UCSD-AML1 (cell line): ENCODE results near the gene SYTL1.

ENCODE experiments used
- DNase-seq: peaks from one replicate; lab custom pipeline; 2025; ENCODE audit not compliant: unreplicated experiment; lab: John Stamatoyannopoulos, UW

SYTL1 gene

DNA sequence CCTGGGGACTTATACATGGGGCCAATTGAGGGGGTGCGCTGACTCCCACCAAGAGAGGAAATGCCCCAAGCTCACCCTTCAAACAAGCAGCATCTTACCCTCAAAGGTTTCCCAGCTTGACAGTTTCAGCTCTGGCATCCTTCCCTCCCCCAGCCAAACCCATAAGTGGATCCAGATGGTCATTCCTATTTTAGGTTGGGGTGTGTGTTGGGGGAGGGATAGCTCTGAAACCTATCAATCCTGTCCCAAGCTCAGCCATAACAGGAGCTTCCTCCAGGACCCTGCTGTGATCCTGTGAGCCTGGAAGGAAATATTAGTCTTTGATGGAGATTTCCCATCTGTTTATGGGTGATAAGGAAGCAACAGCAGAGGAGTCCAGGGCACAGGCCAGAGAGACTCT is 23.2 kb upstream of the SYTL1 start:
- DNase-seq = no peak

- peak; percentile 99 for DNase-seq
Observed at GRCh38 chr1:27321813-27322568, 19.8 kb upstream of the SYTL1 start, which contains the start of gene TMEM222. TSS of gene TMEM222 (plus strand) at chr1:27322163. CDS start at chr1:27322198, 35 bp downstream.

GRCh38 chr1:27322569-27323240 is 19.1 kb upstream of the SYTL1 start:
- DNase-seq = no peak

DNA sequence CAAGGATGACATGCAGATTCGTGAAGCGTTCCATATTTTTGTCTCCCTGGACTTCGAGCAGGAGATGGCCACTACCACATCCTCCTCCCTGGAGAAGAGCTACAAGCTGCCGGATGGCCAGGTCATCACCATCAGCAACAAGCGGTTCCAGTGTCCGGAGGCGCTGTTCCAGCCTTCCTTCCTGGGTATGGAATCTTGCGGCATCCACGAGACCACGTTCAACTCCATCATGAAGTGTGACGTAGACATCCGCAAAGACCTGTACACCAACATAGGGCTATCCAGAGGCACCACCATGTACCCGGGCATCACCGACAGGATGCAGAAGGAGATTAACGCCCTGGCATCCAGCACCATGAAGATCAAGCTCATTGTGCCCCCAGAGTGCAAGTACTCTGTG is 16.5 kb upstream of the SYTL1 start:
- DNase-seq = no peak

GRCh38 chr1:27327964-27328363 is 13.9 kb upstream of the SYTL1 start:
- no peak for DNase-seq

GRCh38 chr1:27330786-27331185 is 11.0 kb upstream of the SYTL1 start:
- no peak for DNase-seq

DNA sequence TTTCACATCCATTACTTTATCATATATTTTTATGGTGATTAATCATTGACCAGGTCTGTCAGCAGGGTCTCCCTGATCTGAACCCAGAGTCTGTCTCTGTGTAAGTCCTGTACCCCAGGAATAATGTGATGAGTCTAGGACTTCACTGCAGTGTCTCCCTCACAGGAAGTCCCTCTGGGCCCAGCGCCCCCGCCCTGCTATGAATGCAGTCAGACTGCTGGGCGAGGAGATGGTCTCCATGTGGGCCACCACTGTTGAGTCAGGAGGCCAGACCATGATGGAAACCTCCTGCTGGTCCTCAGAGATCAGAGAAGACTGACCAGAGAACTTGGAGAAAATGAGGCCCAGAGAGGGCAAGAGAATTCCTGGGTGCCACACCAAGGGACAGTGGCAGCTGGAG is 10.4 kb upstream of the SYTL1 start:
- DNase-seq = no peak

DNA sequence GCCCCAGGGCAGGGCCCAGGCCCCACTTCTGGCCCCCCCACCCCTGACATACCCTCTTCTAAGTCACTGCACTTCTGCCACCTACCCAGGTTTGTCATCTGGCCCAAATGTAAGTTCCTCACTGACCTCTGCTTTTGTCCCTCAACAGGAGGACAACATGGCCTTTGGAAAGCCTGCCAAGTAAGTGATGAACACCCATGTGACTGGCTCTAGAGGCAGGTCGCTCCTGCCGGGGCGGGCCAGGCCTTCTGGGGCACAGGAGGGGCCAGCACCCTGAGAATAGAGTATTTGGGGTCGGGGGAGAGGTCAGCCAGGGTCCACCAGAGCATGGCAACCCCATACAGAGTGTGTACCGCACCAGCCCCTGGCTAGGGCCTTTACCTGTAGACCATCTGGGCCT is 9.9 kb upstream of the SYTL1 start:
- no peak for DNase-seq

DNA sequence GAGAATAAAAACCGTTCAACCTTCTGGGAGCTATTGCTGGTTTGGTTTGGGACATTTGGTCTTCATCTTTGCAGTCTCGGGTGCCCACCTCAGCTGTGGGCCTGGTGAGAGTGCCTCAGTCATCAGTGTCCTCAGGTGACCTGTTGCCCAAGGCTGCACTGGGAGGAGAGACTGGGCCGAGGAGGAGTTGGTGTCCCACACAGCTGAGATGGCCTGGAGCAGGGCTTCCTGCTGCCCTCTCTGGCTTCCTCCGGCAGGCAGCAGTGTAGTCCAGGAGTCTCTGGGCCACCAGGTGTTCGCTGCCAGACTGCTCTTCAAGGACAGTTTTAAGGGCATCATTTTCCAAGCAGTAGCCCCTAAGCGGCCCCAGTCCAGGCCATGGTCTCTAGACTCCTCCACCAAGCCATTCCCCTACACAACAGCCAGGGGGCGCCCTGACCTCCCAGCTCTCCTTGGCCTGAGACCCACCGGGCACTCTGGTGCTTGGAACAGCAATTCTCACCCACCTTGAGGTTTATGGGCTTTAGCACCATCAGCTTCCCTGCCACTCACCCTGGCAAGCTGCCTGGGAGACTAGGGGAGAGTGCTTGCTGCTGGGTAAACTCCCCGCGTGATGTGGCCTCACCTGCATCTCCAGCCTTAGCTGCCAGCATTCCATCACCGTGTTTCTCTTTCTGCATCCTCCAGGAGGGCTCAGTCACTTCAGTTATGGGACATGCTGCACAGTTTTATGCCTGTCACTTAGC is 9.1 kb upstream of the SYTL1 start:
- peak; percentile 45 for DNase-seq

DNA sequence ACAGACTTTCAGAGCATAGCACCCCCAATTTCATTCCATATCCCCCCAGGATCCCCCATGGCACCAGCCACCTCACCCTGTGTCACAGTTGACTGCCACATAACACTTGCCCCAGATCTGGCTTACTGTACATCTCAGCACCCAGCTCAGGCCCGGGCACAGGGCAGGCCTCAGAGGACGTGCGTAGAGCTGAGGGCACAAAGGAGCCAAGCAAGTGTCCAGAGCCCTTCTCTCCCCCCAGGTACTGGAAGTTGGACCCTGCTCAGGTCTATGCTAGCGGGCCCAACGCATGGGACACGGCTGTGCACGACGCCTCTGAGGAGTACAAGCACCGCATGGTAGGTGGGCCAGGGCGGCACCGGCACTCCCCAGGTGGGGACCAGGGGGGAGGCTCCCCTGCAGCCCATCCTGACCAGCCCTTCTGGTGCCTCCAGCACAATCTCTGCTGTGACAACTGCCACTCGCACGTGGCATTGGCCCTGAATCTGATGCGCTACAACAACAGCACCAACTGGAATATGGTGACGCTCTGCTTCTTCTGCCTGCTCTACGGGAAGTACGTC is 8.0 kb upstream of the SYTL1 start:
- no peak for DNase-seq

DNA sequence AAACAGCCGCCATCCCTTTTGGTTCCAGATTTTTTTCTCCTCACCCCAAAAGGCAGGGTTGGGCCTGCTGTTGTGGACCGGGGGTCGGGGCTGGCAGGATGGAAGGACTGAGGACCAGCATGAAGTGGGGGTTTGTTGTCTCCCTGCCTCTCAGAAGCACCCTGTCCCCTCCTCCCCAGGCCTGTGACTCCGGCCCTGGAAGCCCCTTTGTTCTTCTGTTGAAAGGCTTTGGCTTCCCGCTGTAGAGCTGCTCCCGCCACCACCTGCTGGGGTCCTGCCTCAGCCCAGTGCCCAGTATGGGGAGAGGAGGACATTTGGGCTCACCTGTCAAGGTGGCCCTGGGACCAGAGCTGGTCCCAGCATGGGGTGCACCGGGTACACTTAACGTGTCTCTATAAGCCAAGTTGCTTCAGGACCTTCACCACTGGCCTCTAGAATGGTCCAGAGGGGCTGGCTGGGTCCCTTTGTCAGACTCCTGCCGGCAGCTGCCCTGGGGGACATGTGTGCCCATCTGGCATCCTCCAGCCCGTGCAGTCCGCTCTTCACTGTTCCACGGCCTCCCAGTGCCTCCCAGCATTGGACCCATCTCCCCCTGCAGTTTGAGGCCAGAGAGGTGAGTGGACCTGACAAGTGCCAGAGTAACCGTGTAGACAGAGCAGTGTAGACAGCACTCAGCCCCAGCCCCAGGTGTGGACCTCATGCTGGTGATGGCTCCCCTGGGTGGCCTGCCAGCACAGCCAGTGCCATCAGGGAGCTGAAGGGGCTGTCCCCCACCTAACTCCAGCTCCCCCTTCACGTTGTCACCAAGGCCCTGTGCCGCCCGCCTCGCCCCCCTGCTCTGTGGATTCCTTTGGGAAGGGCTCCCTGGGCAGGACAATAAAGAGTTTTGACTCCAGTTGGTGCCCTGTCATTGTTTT is 6.1 kb upstream of the SYTL1 start:
- DNase-seq = no peak

DNA sequence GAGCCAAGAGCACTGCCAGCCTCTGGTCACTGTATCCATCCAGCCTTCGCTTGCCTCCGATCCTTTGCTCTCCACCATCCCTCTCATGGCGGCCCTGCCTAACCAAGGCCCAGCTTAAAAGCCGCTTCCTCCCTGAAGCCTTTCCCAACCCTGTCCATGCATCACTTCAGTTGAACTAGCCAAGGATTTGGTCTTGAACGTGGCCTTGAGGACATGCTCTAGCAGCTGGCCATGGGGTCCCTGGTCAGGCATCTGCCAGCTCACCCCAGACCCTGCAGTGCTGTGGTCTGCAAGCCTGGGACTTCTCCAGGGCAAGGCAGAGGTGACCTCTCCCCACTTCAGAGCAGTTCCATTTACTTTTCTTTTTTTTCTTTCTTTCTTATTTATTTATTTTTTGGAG is 5.1 kb upstream of the SYTL1 start:
- DNase-seq = no peak

- DNase-seq = no peak
Observed at GRCh38 chr1:27338751-27339150, 3.1 kb upstream of the SYTL1 start.

- no peak for DNase-seq
Observed at GRCh38 chr1:27339213-27339612, 2.6 kb upstream of the SYTL1 start.

DNA sequence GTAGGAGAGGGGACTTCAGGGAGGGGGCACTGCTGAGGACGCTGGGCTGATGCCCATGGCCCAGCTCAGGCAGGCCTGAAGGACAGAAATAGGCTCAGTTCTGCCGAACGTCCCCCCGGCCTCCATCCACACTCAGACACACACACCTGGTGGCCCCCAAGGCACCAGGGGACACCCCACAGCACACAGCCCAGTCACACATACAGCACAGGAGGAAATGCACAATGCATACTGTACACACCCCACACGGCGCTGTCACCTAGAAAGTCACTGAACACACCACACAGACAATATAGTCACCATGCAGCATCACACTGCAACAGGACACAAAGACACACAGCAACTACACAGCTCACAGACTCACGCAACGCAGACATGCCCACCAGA is 562 bp downstream of the SYTL1 start:
- peak; percentile 39 for DNase-seq

DNA sequence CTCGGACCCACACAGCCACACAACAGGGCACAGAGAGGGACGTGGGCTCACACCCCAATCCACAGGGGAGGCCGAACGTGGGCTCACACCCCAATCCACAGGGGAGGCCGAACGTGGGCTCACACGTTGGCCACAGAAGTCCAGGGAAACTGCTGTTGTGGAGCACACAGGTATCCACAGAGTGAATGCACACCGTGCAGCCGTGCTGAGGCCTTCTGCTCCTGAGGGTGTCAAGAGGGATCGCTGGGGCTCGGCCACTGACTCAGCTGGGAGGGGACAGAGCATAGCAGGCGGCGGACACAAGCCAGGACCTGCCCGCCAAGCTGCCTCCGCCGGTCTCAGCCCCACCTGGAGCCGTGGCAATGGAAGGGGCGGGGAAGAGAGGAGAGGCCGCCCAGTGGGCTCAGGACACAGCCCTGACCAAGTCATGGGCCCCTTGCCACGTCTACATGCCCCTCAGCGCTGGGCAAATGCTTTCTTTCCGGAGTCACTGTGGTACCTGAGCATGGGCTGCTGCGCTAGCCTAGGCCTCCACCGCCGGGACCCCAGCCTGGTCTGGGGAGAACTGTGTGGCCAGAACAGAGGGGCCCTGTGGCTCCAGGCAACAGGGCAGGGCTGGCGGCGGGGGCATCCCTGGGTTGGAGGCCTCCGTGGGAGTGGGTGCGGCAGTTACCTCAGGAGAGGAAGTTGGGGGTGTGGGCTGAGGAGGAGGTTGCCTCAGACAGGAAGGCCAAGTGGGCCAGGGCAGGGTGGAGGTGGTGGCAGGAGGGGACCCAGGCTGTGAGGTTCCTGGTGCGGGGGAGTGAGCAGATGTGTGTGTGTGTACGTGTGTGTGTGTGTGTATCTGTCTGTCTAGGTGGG is 1.2 kb downstream of the SYTL1 start:
- peak; percentile 88 for DNase-seq

GRCh38 chr1:27343639-27344025 is 1.8 kb downstream of the SYTL1 start:
- no peak for DNase-seq

DNA sequence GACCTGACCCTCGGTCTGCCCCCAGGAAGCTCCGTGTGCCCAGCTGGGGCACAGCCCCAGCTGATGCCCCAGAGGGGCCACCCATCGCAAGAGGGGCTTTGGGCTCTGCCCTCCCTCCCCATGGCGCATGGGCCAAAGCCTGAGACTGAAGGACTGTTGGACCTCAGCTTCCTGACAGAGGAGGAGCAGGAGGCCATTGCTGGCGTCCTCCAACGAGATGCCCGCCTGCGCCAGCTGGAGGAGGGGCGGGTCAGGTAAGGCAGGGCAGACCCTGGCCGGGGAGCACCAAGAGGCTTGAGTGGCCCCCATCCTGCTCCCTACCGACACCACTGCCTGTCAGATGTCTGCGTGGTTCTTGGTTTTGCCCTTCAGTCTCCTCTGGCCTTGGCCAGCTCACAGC is 3.5 kb downstream of the SYTL1 start:
- no peak for DNase-seq

DNA sequence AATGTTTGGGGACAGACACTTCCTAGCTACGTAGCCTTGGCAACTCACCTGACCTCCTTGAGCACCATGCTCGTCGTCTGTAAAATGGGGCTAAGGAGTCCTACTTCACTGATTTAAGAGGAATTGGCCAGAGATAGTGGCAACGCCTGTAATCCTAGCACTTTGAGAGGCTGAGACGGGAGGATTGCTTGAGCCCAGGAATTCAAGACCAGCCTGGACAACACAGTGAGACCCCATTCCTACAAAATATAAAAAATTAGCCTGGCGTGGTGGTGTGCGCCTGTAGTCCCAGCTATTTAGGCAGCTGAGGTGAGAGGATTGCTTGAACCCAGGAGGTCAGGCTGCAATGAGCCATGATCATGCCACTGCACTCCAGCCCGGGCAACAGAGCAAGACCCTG is 4.5 kb downstream of the SYTL1 start:
- DNase-seq = no peak
